Fibroblast of lung (primary cell): ENCODE measurements around the gene AQP11.

ENCODE experiments used
- EZH2 ChIP-seq: IDR thresholded peaks from 2 replicates; pipeline ENCODE4 v1.5.1; 2012; ENCODE audit warnings: low read length, control low read depth, mild to moderate bottlenecking; ENCODE audit errors: missing control alignments
- TF ChIP-seq, protein P1 (sequence below), 2 donors: IDR thresholded peaks in 1 of 2; conservative IDR thresholded peaks in 1 of 2; 1 replicate in 1 of 2; 2 replicates in 1 of 2; pipeline ENCODE4 v1.5.1; 2011 to 2012; ENCODE audit warnings: low read length in 2 of 2, control low read depth in 1 of 2, inconsistent platforms in 1 of 2, low read depth in 1 of 2, mild to moderate bottlenecking in 1 of 2

DNA sequence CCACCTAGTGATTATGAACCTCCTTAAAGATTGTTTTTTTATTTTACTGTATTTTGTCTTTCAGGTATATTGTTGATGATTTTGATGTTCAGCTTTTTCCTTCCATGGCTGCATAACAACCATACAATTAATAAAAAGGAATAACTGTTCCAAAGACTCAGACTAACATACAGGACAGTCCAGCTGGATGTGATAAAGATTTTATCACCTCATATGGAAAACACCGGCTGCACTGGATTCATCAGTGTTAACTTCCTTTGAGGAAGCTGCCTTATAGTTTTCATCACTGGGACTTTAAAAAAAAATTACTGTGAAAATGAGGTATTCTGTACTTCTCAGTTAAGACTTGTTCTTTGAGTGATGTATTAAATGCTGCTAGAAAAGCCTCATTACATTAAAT lies 19.5 kb downstream of the AQP11 start:
- TF ChIP-seq, protein P1, sequence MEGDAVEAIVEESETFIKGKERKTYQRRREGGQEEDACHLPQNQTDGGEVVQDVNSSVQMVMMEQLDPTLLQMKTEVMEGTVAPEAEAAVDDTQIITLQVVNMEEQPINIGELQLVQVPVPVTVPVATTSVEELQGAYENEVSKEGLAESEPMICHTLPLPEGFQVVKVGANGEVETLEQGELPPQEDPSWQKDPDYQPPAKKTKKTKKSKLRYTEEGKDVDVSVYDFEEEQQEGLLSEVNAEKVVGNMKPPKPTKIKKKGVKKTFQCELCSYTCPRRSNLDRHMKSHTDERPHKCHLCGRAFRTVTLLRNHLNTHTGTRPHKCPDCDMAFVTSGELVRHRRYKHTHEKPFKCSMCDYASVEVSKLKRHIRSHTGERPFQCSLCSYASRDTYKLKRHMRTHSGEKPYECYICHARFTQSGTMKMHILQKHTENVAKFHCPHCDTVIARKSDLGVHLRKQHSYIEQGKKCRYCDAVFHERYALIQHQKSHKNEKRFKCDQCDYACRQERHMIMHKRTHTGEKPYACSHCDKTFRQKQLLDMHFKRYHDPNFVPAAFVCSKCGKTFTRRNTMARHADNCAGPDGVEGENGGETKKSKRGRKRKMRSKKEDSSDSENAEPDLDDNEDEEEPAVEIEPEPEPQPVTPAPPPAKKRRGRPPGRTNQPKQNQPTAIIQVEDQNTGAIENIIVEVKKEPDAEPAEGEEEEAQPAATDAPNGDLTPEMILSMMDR (conservative IDR thresholded peaks at IDR 0.05 in 1 of 2, IDR thresholded peaks at IDR 0.05 in 1 of 2; ENCODE audit: low read depth in 1 of 2, low read length in 2 of 2) = no peak
- no peak for TF ChIP-seq EZH2
